Measurements from ENCODE around the gene SLC9A8.
"Not testable (repeated sequence)": the region's sequence is repeated elsewhere in the genome, so short reads cannot be mapped to it uniquely, and the experiment has no call there.

SLC9A8 gene

DNA sequence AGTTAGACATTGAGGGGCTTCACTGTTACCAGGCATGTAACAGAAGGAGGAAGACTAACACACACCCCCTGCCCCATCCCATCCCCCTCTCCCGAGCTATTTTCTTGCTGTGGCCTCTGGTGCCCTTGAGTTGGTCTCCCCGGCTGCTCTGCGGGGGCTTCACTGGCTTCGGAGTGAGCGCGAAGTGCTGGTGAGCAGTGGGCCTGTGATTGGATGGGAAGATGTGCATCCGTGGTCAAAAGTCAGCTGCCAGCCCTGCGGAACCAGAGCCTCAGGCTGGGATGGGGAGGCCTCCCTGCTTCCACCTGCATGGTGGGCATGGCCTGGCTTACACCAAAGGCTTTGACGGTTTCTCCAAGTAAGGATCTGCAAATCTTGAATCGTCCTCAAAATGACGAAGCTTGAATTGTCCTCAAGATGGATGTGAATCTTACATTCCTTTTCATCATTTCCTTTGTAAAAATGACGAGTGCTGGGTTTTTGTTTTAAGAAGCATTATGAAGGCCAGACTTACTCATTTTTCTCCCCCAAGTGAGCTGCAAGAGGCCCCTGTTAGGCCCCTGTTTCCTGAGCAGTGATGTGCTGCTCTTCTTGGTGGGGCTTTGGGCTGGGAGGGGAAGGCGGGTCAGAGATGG is 79.0 kb downstream of the SLC9A8 start:
- DNase-seq (ENCODE audit: low read depth in 2 of 3, low spot score in 1 of 3), result no peak

DNA sequence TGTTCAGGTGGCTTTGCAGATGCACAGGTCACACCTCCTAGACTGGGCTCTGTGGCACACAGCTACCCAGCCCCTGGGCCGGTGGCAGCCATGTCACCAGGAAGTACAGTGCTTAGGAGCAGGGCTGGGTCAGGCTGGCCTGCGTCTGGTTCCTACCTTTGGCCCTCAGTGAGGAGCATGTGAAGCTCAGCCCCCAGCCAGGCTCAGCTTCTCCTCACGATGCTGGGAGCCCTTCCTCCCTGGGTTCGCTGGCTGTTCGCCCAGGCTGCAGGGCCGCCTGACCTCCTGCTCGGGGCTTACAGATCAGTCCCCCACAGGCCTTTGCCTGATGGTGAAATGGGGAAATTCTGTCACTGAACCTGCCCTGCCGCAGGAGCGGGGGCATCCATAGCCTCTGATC is 79.6 kb downstream of the SLC9A8 start:
- DNase-seq (ENCODE audit: low read depth in 2 of 3, low spot score in 1 of 3), result no peak

DNA sequence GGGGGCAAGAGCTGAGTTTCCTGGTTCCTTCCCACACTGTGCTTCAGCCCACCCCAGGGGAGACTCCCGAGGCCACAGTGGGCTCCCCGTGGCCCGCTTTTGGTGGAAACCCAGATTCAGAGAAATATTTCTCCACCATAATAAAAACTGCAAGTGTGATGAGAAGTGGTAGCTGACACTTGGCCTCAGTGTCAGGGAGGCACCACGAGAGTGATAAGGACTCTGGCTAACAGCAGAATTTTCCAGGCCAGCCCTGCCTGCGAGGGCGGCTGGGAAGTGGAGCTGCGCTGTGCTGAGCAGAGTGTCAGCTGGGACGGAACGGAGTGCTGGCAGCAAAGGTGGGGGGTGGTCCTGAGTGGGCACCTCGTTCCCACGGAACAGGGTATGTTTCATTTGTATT is 80.2 kb downstream of the SLC9A8 start:
- DNase-seq (ENCODE audit: low read depth in 2 of 3, low spot score in 1 of 3), result no peak

DNA sequence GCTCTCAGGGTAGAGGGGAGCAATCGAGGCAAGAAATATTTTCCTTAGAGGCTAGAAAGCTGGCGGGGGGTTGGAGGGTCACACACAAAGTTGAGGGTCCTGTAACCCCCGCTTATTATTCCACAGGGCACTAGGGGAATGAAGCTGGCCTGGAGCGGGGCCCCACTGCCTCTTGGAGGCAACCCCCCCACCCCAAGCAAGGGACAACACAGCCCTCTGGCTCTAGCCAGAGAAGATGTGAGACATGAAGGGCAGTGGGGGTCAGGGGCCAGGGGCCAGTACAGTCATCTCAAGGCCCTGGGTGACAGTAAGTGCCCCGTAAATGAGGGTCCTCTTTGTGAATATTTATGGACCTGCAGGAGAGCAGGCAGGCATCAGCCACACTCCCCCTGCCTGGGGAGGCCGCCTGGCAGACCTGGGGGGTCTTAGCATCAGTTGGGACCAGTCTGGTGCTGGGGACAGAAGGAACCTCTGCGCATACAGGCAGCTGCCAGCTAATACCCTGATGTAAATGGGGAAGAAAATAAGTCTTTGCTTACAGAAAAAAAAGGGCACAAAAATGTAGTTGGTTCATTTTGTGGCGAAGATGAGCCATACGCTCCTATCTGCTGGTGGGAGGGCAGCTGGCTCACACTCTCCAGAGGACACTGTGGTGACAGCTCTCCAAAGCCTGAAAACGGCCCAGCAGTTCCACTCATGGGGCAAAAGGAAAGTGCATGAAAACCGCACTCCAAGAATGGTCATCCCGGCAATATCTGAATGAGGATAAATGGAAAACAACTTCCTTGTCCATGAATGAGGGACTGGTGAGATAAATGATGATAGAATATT is 80.8 kb downstream of the SLC9A8 start:
- DNase-seq (ENCODE audit: low read depth in 2 of 3, low spot score in 1 of 3), result peak in 2 of 3 donors; percentile 41 to 43

DNA sequence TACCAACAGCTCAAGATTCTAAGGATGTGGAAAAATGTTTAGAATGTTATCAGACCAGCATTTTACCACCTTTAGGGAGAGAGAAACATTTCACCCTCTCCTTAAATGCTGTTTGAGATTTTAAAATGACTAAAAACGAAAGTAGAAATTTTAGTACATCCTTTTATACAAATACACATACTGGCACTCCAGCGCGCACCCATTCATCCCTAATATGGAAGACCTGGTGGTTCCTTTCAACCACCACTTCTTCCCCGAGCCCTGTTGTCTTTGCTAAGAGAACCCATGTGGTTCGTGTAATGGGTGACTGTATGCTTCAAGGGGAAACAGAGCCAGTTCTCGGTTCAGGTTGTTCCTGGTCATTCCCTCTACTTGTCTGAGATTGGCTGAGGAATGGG is 81.4 kb downstream of the SLC9A8 start:
- DNase-seq (ENCODE audit: low read depth in 2 of 3, low spot score in 1 of 3), result peak in 2 of 3 donors; percentile 24 to 32

DNA sequence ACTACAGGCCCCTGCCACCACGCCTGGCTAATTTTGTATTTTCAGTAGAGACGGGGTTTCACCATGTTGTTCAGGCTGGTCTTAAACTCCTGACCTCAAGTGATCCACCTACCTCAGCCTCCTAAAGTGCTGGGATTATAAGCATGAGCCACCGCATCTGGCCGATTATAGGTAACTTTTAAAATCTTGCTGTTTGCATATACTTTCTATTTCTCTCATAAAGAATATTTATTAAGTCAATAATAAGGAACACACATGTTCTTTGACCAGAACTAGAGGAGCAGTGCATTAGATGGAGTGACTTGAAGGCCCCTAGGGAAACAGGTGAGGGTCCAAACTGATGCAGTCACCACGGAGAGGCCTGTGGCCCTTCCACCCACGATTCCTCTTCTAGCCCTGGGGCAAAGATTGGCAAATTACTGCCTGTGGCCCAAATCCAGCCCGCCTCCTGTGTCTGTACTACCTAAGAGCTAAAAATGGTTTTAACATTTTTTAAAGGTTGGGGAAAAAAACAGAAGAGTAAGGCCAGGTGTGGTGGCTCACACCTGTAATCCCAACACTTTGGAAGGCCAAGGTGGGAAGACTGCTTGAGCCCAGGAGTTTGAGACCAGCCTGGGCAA is 83.0 kb downstream of the SLC9A8 start:
- DNase-seq (ENCODE audit: low read depth in 2 of 3, low spot score in 1 of 3), result not testable (repeated sequence)

DNA sequence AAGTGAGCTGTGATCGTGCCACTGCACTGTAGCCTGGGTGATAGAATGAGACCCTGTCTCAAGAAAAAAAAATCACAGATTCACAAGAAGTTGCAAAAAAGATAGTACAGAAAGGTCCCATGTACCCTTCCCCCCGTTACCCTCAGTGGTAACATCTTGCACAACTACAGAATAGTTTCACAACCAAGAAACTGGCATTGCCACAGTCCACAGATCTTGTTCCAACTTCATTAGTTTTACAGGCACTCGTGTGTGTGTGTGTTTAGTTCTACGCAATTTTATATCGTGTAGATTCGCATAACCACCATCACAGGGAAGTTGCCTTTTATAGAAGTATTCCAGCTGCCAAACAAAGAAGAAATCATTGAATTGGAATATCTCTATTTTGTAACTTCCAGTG is 83.6 kb downstream of the SLC9A8 start:
- no peak for DNase-seq (ENCODE audit: low read depth in 2 of 3, low spot score in 1 of 3)

DNA sequence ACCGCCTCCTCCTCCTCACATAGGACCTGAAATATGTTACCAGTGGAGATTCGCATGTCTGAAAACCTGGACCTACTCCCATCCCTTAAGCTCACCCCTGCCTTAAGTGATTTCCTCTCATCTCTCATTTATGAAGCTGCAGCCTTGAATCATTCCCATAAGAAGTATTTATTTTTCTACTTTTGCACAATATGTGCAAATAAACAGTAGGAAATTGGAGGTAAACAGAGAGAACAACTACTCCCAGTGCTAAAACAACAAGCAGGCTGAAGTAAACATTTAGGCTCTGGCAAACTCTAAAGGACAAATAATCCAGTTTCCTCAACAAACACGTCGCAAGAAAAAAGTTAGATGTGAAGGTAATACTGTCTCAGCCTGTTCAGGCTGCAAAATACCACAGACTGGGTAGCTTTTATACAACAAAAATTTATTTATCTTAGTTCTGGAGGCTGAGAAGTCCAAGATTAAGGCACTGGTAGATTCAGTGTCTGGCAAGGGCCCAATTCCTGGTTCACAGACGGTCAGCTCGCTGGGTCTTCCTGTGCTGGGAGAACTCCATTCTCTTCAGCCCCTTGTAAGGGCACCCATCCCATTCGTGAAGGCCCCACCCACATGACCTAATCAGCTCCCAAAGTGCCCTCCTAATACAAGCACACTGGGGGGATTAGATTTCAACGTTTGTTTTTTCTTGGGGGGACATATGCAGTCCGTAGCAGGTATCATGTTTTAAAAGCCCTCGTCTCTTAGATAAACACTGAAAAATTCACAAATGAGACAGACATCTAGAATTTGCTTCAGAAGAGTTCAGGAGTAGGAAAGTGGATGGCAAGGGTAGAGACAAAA is 87.1 kb downstream of the SLC9A8 start:
- DNase-seq (ENCODE audit: low read depth in 2 of 3, low spot score in 1 of 3), result no peak

DNA sequence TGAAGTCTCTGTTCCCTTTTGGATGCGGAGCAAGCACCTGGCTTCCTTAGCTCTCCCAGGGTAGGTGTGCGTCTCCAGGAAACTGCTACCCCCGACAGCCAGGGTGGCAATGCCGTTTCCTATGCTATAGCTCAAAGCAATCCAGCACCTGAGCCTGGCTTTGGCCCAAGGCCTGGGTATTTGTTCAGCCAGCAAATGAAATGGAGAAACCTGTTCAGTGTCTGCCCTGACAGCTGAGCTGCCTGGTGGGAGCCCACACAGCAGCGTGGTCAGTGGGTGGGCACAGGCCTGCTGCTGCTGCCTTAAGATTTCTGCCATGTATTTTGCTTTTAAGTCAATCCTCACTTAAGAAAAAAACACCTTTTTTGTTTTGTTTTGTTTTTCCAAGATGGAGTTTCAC is 89.0 kb downstream of the SLC9A8 start:
- DNase-seq (ENCODE audit: low read depth in 2 of 3, low spot score in 1 of 3), result no peak

DNA sequence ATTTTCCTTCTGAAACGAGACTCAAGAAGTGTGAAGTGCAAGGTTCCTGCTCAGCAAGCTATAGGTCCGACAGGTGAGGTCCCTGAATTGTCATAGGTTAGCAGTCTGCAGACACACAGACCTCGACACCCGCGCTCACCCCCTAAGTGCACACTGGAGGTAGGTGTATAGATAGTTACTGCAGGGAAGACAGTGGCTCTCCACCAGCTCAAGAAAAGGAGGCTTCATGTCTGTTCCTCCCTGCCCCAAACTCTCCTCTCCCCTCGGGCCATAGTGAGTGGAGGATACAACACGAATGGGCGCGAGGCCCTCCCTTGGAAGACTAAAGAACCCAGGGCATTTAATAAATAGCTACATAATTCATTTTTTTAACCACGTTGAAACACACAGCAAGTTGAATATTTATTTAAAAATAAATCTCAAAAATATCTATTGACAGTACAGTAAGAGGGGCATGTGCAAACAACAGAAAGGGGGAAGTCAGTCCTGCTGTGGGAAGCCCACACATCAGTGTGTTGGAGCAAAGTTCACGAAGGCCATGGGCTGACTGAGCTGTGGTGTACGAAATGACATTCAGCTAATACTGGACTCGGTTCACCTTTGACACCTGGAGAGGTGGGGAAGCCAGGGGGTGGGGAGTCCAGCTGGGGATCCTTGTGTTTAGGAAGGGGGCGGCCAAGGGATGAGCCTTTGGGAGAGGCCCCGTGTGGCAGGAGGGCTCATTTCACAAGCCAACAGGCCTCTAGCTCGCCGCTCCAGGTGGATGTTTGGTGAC is 92.0 kb downstream of the SLC9A8 start:
- DNase-seq (ENCODE audit: low read depth in 2 of 3, low spot score in 1 of 3), result no peak

DNA sequence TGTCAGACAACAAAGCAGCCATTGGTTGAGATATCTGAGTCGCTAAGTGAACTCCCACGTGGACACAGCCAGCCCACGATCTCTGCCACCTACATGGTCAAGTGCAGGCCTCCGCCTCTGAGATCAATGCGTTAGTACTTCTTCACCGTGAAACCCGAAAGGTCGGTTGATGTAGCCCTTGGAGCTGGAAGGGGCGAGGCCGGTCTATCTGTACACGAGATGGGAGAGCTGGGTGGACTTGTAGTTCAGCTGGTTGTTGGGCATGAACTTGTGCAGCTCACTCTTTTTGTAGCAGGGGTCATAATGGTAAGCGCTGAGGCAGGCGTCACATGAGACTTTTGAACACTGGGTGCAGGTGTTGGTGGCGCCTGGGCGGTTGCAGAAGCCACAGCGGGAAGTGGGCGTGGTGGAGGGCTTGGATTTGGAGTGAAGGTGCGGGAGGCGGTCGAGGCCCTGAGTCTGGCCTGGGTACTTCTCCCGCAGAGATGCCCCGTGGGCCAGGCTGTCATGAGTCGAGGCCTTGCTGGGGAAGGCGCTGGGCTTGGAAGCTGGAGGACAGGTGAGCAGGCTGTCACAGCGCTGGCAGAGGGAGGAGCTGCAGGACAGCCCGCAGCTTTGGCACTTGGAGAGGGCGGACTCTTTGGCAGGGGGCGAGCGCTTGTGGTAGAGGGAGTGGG is 92.9 kb downstream of the SLC9A8 start:
- DNase-seq (ENCODE audit: low read depth in 2 of 3, low spot score in 1 of 3), result no peak

DNA sequence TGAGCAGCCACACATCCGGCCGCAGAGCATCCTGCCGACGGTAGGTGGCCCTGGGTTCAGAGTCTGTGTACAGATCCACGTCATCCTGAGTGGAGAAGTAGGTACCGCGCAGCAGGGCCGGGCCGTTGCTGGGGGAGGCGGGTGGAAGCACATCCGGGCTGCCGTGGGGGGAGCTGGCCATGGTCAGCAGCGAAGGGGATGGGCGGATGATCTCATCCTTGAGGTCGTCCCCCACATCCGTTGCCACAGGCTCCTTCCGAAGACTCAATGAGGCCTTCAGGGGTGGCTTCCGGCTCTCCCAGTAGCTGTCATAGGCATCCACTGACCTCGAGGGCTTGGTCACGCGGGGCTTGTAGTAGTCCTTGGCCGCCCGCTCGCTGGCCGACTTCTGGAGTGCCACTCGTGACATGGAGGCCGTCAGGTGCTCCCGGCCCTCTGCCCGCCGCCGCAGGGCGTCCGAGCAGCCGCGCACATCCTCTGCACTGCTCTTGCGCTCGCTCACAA is 93.5 kb downstream of the SLC9A8 start:
- DNase-seq (ENCODE audit: low read depth in 2 of 3, low spot score in 1 of 3), result no peak

DNA sequence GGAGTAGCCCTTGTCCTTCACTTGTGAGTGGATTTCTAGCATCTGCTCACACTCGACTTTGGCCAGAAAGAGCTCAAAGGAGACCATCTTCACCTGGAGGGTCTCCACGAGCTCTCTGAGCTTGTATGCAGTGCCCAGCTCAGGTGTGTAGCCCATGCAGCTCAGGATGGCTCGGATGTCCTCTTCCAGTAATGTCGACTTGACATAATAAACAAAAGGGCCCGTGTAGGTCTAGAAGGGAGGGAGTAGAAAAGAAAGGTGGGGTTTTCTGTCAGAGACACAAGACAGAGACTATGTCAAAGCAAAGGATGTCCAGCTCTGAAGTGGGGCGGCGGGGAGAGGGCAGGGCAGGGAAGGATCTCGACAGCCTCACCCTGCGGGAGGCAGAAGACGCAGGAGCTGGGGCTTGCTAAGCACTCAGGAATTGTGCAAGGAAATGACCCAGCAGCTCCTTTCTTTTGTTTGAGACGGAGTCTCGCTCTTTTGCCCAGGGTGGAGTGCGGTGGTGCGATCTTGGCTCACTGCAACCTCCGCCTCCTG is 94.1 kb downstream of the SLC9A8 start:
- no peak for DNase-seq (ENCODE audit: low read depth in 2 of 3, low spot score in 1 of 3)

DNA sequence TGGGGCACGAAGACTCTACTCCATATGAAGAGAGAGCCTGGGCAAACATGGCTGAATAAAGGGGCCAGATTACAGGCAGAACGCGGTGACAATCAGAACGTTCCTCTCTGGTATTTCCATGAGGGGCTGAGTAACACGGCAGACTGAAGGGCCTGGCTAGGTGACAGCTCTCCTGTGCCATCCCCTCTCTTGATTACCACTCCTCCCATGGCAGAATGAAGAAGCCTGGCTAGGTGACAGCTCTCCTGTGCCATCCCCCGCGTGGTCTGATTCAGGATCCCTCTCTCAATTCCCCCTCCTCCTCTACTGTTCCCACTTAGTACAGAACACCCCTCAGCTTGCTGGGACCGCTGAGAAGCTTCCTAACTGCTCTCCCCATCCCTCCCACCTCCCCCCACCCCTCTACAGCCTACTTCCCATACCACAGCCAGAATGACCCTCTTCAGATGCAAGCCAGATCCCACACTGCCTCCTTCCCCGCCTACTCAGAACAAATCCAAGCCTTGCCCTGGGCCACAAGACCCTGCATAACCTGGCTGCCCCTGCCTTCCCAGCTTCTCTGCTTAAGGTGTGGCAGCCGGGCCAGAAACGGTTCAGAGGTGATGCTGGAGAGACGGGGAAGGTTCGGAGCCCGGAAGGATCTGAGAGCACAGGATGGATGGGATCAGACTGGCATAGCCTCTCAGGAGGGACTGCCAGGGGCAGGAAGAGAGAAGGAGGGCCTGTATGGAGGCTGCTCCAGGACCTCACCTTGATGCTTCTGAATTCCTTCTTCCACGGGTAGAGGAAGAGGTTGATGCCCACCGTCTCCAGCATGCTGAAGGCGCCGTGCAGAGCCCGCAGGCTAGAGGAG is 95.0 kb downstream of the SLC9A8 start:
- no peak for DNase-seq (ENCODE audit: low read depth in 2 of 3, low spot score in 1 of 3)

DNA sequence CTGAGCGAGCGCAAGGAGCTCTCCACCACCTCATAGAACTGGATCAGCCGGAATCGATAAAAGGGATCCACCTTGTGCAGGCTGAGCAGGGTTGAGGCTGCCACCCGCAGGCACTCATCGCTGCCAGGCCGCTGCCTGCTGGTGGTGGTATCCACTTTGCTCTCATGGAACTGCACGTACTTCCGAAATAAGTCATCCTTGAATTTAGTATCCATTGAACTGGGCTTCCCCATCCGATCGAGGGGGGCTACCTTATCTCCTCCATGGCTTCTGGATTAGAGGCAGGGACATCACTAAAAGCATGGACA is 95.6 kb downstream of the SLC9A8 start:
- DNase-seq (ENCODE audit: low read depth in 2 of 3, low spot score in 1 of 3), result no peak

DNA sequence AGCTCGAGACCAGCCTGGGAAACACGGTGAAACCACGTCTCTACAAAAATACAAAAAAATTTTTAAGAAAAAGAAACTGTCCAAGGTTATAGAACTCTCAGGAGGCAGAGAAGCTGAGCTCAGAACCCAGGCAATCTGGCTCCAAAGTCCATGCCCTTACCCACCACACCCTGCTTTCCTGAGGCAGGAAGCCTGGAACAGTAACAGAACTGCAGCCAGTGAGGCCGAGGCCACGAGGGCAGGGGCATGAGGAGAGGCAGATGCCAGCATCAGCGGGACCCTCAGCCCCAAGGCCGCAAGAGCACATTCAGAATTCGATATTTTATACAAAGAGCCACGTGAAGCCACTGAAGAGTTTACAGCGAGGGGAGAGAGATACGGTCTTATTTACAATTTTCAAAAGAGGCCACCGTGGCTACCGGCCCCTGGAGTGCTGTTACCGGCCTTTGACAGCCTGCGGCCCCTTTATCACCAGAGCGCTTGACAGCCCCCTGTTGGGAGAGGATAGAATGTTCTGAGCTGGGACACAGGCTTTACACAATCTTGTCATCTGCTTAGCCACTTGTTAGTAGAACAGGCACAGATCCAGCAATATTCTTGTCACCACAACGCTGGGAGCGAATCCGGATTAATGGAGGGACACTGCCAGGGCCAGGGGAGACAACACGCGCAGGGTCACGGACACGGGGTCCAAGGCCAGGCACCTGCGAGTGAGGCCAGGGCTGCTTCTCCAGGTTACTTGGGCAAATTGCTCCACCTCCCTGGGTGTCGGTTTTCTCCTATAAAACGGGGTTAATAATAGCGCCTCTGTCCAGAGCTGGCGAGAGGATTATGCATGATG is 97.1 kb downstream of the SLC9A8 start:
- no peak for DNase-seq (ENCODE audit: low read depth in 2 of 3, low spot score in 1 of 3)

DNA sequence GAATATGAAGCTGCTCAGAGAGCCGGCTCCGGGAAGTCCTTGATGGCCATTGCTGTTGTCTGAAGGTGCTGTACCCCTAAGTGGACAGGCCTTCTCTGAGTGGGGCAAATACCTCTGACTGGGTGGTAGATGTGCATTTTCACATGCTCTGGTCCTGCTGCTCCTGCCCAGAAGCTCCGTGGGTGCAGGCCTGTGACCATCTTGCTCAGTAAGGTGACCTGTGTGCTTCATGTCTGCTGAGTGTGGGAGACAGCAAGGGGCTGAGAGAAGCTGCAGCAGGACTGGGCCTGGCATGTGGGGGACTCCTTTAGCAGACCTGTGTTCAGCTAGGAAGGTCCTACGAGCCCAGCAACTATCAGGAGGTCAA is 97.7 kb downstream of the SLC9A8 start:
- no peak for DNase-seq (ENCODE audit: low read depth in 2 of 3, low spot score in 1 of 3)

DNA sequence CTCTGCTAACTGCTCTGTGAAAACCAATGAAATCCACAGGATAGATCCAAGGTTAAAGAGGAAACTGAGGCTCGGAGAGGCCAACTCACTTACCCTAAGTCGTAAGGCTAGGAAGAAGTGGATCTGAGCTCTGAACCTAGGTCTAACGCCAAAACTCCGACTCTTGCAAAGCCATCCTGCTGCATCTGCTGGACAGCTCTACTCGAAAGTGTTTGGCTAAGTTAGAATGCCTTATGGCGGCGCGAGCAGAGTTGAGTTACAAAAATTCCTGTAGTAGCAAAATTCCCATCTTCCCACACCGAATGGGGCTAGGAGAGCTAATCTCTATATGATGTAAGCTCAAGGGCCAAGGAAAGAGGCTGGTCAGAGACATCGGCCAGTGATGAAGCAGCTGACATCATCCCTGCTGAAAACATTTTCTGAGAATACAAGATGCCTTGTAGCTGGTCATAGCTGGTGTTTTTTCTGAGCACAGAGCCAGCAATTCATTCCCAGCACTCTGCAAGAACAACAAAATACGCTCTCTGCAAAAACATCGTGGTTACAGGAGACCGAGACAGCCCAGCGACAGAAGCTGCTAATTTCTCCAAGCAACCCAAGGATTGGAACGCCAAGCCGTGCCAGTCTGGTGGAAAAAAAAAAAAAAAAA is 100.9 kb downstream of the SLC9A8 start:
- no peak for DNase-seq (ENCODE audit: low read depth in 2 of 3, low spot score in 1 of 3)
